HG03558 (cell line): ENCODE data around the gene ZBED4.
A peak's percentile ranks its signal among the peaks of the same experiment; 100 is the strongest.

Experiments used
- ATAC-seq: cut with Tn5 transposase; IDR thresholded peaks from one replicate; pipeline ENCODE4 v1.9.1; 2021; ENCODE audit warnings: moderate number of reproducible peaks; ENCODE audit not compliant: unreplicated experiment; ENCODE audit errors: extremely low read depth

The ZBED4 gene

DNA sequence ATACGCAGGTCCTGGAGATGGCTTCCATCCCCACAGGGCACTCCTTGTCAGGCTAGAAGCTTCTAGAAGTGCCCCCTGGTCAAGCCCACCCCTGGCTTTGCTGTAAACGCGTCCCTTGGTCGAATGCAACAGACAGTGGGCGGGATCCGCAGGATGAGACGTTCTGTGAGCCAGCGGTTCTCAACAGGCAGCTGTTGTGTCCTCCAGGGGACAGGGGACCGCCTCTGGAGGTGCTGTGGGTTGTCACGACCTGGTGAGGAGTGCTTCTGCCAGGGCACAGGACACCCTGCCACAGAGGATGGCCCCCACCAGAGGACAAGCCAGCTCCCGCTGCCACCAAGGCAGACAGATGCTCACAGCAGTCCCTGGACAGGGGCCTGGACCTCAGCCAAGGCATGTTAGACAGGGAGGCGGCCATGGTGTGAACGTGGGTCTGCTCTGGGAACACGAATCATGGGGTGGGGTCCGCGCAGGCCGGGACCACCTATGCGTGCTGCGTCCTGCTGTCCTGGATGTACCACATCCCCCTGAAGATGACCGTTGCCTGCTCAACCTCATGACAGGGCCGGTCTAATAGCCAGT, 76.4 kb downstream of the ZBED4 start:
- no peak for ATAC-seq

DNA sequence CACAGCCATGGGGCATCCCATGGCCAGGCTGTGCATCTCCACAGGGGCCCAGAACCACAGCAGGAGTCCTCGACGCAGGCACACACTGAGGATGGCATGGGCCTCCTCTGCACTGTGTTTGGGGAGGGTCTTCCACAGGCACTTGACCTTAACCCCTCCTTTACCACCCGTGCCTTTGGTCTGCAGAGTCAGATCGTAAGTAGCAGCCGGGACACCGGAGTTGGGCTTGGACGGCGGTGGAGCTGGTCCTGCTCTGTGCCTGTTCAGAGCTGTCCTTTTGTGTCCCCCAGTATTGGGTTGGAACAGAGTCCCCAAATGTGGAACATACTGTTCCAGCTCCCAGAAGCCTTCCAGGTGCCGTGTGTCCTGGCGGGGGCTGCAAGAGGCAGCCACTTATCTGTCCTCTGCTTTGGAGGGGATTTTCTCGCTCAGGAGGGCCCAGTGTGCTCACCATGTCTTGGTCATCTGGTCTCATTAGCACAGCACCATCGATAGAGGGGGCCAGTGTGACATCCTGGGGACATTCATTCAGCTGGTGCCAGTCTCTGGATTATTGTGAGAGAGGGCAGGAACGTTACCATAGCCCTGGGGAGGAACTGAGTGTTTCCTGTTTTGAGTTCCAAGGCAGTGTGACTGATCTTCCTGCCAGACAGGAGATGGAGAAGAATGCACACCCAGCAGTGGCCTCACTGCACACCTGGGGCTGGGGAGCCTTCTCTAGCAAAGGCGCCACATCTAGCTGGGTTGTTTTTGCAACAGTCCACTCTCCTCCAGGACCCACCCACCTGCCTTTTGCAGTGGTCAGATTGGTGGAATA, 77.2 kb downstream of the ZBED4 start:
- no peak for ATAC-seq

DNA sequence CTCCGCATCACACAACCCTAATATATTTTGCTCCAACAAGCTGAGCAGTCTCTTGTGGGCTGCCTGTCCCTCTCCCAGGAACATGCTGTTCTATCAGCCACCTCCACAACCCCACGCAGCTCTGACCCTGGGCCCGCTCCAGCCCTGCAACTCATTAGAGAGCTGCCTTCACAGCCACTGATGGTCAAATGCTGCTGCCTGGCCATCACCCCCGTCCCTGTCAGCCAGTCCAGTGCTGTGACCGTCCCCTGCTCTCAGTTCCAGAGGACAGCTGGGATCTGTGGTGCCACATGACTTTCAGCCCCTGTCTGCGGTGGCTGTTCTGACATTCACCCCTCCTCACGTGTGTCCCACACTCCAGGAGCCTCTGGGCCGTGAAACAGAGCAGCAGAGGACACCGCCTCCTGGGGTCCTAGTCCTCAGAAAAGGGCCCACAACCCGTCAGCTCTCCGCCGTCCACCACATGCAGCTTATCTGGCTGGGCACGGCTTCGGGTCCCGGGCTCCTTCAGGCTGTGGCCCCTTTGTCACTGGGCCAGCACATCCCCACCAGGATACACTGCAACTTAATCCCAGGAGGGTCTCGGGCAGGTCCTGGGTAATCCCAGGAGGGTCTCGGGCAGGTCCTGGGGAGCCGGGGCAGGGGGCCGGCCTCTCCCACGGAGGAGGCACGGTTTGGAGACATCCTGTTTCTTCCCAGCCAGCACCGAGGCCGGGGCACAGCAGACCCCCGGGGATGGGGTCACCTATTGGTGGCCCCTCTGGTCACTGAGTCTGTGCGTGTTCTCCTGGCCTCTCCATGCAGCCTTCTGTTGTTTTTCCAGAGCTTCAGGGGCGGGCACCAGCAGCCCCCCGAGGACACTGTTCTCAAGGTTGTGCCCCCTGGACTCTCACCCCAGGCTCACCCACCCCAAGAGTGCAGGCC, 79.9 kb downstream of the ZBED4 start:
- no peak for ATAC-seq

DNA sequence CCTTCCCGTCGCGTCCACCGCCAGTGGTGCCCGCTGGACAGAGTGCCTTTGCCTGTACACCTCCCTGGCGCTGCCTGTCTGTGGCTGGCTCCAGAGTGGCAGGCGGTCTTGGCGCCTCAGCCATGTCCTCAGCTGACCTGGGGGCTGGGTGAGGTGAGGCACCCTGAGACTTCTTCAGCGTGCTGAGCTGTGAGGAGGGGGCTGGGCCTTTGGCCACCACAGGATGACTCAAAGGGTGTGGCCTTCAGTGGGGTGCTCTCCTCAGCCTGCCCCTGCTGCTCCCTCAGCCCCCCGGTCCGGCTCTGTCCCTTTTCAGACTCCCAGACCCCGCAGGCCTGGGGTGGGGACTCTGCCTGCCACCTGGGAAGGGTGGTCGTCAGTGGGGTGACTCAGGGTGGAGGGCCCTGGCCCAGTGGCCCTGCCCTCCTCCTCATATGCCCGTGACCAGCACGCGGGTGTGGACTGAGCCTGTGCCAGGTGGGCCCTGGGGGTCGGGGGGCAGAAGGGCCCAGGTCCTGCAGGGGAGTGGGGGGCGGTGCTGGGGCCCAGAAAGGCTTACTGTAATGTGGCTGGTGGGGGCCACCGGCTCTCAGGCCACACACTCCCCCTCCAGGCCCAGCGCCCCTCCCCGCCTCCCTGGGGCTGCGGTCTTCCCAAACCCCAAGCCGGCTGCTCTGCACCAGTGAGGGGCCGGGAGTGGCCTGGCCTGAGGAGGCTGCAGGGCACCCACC, 80.7 kb downstream of the ZBED4 start:
- no peak for ATAC-seq

DNA sequence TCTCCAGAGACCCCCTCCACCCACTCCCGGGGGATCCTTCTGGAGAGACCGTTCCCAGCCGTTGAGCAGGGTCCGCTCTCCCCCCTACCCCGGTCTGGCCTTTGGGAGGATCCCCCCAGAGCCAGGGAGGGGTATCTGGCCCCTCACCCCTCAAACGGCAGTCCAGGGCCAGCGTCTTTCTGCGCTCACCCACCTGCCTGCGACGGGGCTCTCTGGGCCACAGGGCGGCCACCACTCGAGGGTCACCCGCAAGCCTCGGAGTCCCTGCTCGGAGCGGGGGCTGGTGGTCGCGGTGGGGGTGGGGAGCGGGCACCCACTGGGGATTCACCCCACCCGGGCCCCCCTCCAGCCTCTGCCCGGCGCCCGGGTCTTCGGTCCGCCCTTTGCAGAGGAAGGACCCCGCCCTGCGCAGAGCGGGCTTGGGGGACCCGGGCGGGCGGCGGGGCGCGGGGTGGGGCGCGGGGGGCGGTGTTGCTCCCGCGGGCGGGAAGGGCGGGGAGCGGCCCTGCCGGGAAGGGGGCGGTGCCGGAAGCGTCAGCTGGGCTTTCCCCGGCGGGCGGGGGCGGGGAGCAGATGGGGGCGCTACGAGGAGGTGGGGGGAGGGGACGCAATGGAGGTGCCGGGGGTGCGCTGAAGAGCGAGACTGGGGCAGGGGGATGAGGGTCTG, 81.4 kb downstream of the ZBED4 start:
- no peak for ATAC-seq

DNA sequence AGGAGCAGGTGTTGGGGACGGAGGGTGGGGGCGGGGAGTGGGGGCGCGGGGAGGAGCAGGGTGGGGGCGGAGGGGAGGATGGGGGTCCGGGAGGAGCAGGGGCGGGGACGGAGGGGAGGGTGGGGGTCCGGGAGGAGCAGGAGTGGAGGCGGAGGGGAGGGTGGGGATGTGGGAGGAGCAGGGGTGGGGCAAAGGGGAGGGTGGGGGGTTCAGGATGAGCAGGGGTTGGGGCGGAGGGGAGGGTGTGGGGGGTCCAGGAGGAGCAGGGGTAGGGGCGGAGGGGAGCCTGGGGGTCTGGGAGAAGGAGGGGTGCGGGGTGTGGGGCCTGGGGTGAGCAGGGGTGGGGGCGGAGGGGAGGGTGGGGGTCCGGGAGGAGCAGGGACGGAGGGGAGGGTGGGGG, 81.9 kb downstream of the ZBED4 start:
- ATAC-seq = no peak

DNA sequence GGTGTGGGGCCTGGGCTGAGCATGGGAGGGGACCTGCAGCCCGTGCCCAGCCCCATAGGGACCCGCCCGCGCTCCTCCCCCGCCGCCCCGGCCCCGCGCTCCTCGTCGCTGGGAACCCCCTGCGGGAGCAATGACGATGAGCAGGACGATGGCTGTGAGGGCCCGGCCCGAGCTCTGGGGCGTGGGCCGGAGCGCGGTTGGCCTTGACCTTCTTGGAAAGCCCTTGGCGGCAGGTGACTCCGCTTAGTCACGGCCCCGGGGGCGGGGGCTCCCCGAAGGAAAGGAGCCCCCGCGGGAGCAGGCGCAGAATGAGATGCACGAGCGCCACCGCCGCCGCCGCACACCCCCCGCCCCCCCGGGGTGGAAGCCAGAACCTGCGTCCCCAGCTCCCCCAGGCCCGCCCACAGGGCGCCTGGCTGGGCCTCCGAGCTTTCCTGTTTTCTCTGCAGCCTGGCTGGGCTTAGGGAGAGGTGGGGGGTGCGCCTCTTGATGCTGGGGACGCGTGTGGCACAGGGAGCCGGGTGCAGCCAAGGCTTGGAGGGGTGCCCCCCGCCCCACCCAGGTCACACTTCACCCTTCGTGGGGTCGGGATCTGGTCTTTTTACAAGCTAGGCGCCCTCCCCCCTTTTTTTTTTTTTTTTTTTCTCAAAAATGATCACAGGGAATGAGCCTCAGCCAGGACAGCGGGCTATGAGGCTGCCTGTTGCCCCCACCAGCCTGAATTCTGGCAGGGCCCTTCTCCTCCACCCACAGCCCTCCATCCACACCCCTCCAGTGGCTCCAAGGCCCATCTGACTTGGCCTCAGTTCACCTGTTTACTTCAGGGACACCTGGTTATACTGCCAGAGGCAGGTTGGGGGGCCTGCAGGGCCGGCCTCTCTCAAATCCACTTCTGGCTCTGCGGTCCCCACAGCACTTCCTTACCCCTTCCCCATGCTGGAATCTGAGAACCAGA, 82.7 kb downstream of the ZBED4 start:
- ATAC-seq = peak; percentile 38

DNA sequence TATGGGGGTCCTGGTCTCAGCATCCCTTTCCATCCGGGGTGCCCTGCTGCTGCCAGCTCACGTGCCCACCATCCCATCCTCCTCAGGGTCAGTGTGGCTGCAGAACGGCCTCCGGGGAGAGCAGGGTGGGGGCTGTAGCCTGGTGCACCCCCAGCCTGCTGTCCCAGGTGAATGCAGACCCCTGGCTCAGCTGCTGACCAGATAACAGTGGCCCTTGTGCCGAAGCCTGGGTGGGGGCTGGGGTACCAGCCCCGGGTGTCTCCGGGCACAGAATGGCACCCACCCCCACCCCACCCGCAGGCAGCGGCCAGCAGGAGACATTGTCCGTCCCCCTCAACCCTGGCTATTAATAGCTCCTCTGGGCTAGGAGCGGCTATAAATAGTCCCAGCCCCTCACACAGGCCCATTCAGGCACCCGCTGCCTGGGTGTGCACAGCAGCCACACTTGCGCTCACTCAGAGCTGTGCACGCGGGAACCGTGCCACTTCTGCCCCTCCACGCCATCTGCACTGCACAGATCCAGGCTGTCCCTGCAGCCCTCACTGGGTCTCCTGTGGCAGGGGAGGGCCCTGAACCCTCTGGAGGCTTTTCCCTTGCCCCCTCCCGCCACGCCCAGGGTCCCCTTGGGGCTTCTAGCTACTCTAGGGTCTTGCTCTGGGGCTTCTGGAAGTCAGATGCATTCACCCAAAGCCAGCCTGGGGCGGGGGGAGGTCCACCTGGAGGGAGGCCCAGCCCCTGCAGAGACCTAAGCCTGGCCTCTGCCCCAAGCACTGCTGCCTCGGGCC, 83.5 kb downstream of the ZBED4 start:
- no peak for ATAC-seq

DNA sequence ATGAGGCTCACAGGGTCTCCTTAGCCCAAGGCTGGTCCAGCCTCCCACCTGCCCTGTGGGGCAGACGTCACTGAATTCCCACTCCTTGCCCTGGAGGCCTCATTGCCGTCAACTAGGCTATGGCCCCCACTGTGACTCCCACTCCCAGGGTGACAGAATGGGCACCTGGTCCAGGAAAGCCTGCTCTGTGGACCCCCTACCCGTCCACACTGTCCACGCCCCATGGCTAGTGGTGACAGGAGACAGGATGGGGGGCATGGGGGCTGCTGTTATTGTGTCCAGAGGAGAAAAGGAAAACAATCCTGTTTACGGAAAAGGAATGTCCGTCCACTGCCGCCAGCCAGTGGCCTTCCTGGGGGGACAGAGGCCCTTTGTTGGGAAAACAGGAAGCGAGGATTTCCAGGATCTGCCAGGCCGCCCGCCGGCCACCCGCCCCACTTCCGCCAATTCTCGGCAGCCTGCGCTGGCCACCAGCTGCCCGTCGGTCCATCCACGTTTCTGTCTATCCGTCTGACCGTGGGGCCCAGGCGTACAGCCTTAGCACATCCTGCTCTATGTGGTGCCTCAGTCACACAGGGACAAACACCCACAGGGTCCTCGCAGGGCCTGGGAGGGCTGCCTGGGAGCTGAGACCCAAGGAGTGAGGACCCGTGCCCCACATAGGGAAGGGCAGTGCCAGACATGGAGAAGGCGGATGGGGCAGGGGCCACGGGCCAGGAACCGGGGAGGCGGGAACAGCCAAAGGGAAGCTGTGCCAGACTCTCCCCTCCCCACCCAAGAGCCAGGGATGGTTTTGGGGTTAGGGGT, 84.3 kb downstream of the ZBED4 start:
- no peak for ATAC-seq

DNA sequence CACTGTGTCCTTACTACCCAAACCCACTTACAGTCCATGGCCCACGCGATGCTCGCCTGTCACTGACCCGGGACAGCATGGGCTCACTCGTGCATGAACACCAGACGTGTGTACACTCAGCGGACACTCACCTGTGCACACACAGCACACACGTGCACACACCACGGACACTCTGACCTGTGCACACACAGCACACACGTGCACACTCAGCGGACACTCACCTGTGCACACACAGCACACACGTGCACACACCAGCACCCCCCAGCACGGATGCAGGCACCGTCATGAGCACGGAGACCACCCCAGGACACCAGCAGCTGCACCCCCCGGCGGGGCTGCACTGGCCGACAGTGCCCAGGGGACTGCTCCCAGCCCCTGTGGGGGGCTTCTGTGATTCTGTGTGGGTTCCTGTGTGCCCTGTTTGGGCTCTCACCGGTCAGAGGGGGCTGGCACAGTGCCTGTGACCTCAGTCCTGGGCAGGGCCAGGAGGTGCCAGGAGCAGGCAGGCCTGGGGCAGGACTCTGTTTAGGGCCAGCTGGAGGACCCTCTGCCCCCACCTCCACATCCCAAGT, 85.0 kb downstream of the ZBED4 start:
- ATAC-seq = no peak
